H1 (cell line): ENCODE results near the gene ATP7B. TPM values are rescaled to one million over a fixed set of nuclear protein-coding genes. Genes with fewer than 3 reads are reported as not detected.

Source experiments
- CTCF ChIA-PET: fragments of 300-600 bp; sonication (Branson Sonifier 250); formaldehyde crosslinking; loops from one replicate; lab custom pipeline; 2021; ENCODE audit not compliant: partially characterized antibody; lab: Charles Lee
- POLR2A ChIA-PET: fragments of 300-600 bp; sonication (Branson Sonifier 250); formaldehyde crosslinking; loops from one replicate; lab custom pipeline; 2021; ENCODE audit warnings: inconsistent platforms; ENCODE audit not compliant: partially characterized antibody; lab: Charles Lee
- DNase-seq, 2 experiments: peaks; one replicate each; pipeline versions ENCODE4 v3.0.0 to v3.0.0-alpha.2; 2010 to 2022; ENCODE audit warnings: low spot score in 2 of 2, low read depth in 1 of 2, mixed read lengths in 1 of 2
- FAIRE-seq: peaks from 2 replicates; lab custom pipeline; 2011; peaks lifted over from hg19 to GRCh38; lab: Jason Lieb, UNC
- H2AFZ ChIP-seq: 2 replicates; pipeline ENCODE4 v1.8.1; 2012; ENCODE audit warnings: low read length, inconsistent platforms
- H2AK5ac ChIP-seq: 2 replicates; pipeline ENCODE4 v1.6.1; 2013; ENCODE audit warnings: low read depth, low read length
- H2BK120ac ChIP-seq: replicated peaks from 2 replicates; pipeline ENCODE3; 2013; ENCODE audit warnings: low read depth, low read length, inconsistent platforms
- H2BK12ac ChIP-seq: 2 replicates; pipeline ENCODE4 v1.6.1; 2013; ENCODE audit warnings: low read depth, low read length
- H2BK15ac ChIP-seq: 2 replicates; pipeline ENCODE4 v1.6.1; 2013; ENCODE audit warnings: low read length
- H2BK20ac ChIP-seq: 2 replicates; pipeline ENCODE4 v1.6.1; 2013; ENCODE audit warnings: low read length
- H2BK5ac ChIP-seq: 2 replicates; pipeline ENCODE4 v1.6.1; 2013; ENCODE audit warnings: low read depth, low read length
- H3K14ac ChIP-seq: 2 replicates; pipeline ENCODE4 v1.6.1; 2013; ENCODE audit warnings: inconsistent platforms; ENCODE audit not compliant: insufficient read length
- H3K18ac ChIP-seq: 2 replicates; pipeline ENCODE4 v1.6.1; 2013; ENCODE audit warnings: low read length; ENCODE audit errors: extremely low read depth
- H3K23ac ChIP-seq: 2 replicates; pipeline ENCODE4 v1.6.1; 2013; ENCODE audit warnings: inconsistent platforms; ENCODE audit not compliant: insufficient read length
- H3K23me2 ChIP-seq: 2 replicates; pipeline ENCODE4 v1.6.1; 2013; ENCODE audit warnings: low read depth, low read length
- H3K27ac ChIP-seq: 2 replicates; pipeline ENCODE4 v1.6.1; 2011; ENCODE audit warnings: low read depth, low read length, inconsistent platforms
- H3K27me3 ChIP-seq, 4 experiments: replicated peaks in 1 of 4; 1 replicate in 1 of 4; 2 replicates in 3 of 4; pipeline versions ENCODE4 v1.6.1 to v1.8.1; 2011 to 2013; ENCODE audit warnings: low read length in 3 of 4, mild to moderate bottlenecking in 3 of 4, inconsistent platforms in 2 of 4, mixed read lengths in 2 of 4, moderate library complexity in 1 of 4; ENCODE audit not compliant: control insufficient read depth in 3 of 4, insufficient read depth in 3 of 4; ENCODE audit errors: extremely low read depth in 1 of 4
- H3K36me3 ChIP-seq, 4 experiments: 2 replicates each; pipeline versions ENCODE4 v1.6.1 to v1.8.1; 2011 to 2013; ENCODE audit warnings: mild to moderate bottlenecking in 4 of 4, low read length in 3 of 4, moderate library complexity in 2 of 4, control low read depth in 1 of 4, inconsistent platforms in 1 of 4; ENCODE audit not compliant: insufficient read depth in 4 of 4, control insufficient read depth in 2 of 4
- H3K4ac ChIP-seq: replicated peaks from 2 replicates; pipeline ENCODE3; 2013; ENCODE audit warnings: low read length, low read depth, mixed read lengths, inconsistent platforms; ENCODE audit not compliant: insufficient read length
- H3K4me1 ChIP-seq, 4 experiments: replicated peaks in 1 of 4; 1 replicate in 1 of 4; 2 replicates in 3 of 4; pipeline versions ENCODE4 v1.6.1 to v1.8.1; 2011 to 2013; ENCODE audit warnings: low read length in 3 of 4, inconsistent platforms in 2 of 4, mixed read lengths in 1 of 4; ENCODE audit not compliant: insufficient read depth in 4 of 4, control insufficient read depth in 3 of 4
- H3K4me2 ChIP-seq, 2 experiments: 2 replicates each; pipeline versions ENCODE4 v1.6.1 to v1.8.1; 2011 to 2013; ENCODE audit warnings: low read depth in 2 of 2, low read length in 2 of 2, control low read depth in 1 of 2, inconsistent platforms in 1 of 2, mild to moderate bottlenecking in 1 of 2; ENCODE audit not compliant: insufficient read depth in 1 of 2
- H3K4me3 ChIP-seq, 4 experiments: fragments of 200-600, 300-600 bp in 1 of 4; sonication (generic), shearing (Covaris generic), sonication (Bioruptor Twin) in 1 of 4; 2 replicates each; pipeline versions ENCODE4 v1.5.1 to v1.8.1; 2011 to 2016; ENCODE audit warnings: low read length in 4 of 4, low read depth in 3 of 4, control low read depth in 2 of 4, inconsistent platforms in 2 of 4, mild to moderate bottlenecking in 2 of 4, mixed read lengths in 1 of 4, moderate library complexity in 1 of 4; ENCODE audit not compliant: insufficient read depth in 2 of 4; ENCODE audit errors: extremely low read depth in 1 of 4
- H3K56ac ChIP-seq: replicated peaks from 2 replicates; pipeline ENCODE3; 2013; ENCODE audit warnings: low read depth, mild to moderate bottlenecking, mixed read lengths, low read length, inconsistent platforms; ENCODE audit not compliant: insufficient read length
- H3K79me1 ChIP-seq: 2 replicates; pipeline ENCODE4 v1.6.1; 2013; ENCODE audit warnings: low read depth, low read length, control low read depth
- H3K79me2 ChIP-seq, 2 experiments: 2 replicates each; pipeline versions ENCODE4 v1.6.1 to v1.8.1; 2012 to 2013; ENCODE audit warnings: low read length in 2 of 2, mild to moderate bottlenecking in 2 of 2, inconsistent platforms in 1 of 2; ENCODE audit not compliant: insufficient read depth in 2 of 2, control insufficient read depth in 1 of 2
- H3K9ac ChIP-seq, 4 experiments: replicated peaks in 1 of 4; 1 replicate in 1 of 4; 2 replicates in 3 of 4; pipeline versions ENCODE4 v1.6.1 to v1.8.1; 2011 to 2013; ENCODE audit warnings: low read depth in 3 of 4, low read length in 3 of 4, control low read depth in 2 of 4, mild to moderate bottlenecking in 2 of 4, moderate library complexity in 2 of 4, inconsistent platforms in 1 of 4; ENCODE audit errors: extremely low read depth in 1 of 4
- H3K9me3 ChIP-seq, 2 experiments: 2 replicates each; pipeline versions ENCODE4 v1.6.1 to v1.8.1; 2012 to 2013; ENCODE audit warnings: mild to moderate bottlenecking in 2 of 2, moderate library complexity in 2 of 2, control low read depth in 1 of 2, inconsistent platforms in 1 of 2, low read depth in 1 of 2, low read length in 1 of 2, mixed read lengths in 1 of 2; ENCODE audit not compliant: insufficient read depth in 2 of 2
- H4K20me1 ChIP-seq, 2 experiments: replicated peaks in 1 of 2; 2 replicates each; pipeline versions ENCODE3 to v1.8.1; 2011 to 2013; ENCODE audit warnings: inconsistent platforms in 2 of 2, low read length in 2 of 2, mild to moderate bottlenecking in 1 of 2; ENCODE audit not compliant: insufficient read depth in 2 of 2, control insufficient read depth in 1 of 2
- H4K5ac ChIP-seq: 2 replicates; pipeline ENCODE4 v1.6.1; 2013; ENCODE audit warnings: low read length, low read depth, mixed read lengths, inconsistent platforms; ENCODE audit not compliant: insufficient read length
- H4K8ac ChIP-seq: 2 replicates; pipeline ENCODE4 v1.8.0; 2013; ENCODE audit warnings: mild to moderate bottlenecking, moderate library complexity, low read length, inconsistent platforms; ENCODE audit not compliant: insufficient read depth; ENCODE audit errors: extremely low read depth
- H4K91ac ChIP-seq: replicated peaks from 2 replicates; pipeline ENCODE3; 2013; ENCODE audit warnings: low read length, mixed read lengths, inconsistent platforms; ENCODE audit not compliant: insufficient read length
- CBX5 ChIP-seq: fragments of 300-800, 300-1000 bp; sonication (generic); IDR thresholded peaks from 2 replicates; pipeline ENCODE4 v1.7.1; 2016; ENCODE audit warnings: antibody characterized with exemption, low read length, low read depth
- WGBS, 2 experiments: shearing (Covaris generic) in 1 of 2; methylation state at CpG; one replicate each; pipeline versions ENCODE4 v1.1.6 to v1.1.7; 2013 to 2015; ENCODE audit warnings: low lambda C conversion rate in 2 of 2, mixed read lengths in 2 of 2, inconsistent platforms in 1 of 2, low coverage in 1 of 2, missing lambda C conversion rate in 1 of 2; ENCODE audit not compliant: insufficient replicate concordance in 2 of 2, insufficient coverage in 1 of 2, insufficient read length in 1 of 2; ENCODE audit errors: extremely low coverage in 1 of 2, missing lambda C conversion rate in 1 of 2; 5-methylcytosine and 5-hydroxymethylcytosine counted together
- polyA plus RNA-seq, 7 experiments: library from polyadenylated mRNA; depleted of rRNA in 3 of 7; stranded (reverse) in 5 of 7; unstranded in 2 of 7; fragments of >200 nt in 5 of 7; fragments of 200-250 nt in 2 of 7; gene quantifications; 1 replicate in 5 of 7; 2 replicates in 1 of 7; 4 replicates in 1 of 7; pipeline versions ENCODE4 v1.2.1 to v1.2.3, GENCODE V29; 2011 to 2013; ENCODE audit warnings: missing spikeins in 2 of 7, mixed read lengths in 2 of 7
- total RNA-seq: library from RNA; stranded (reverse); fragmentation: NEBNext Ultra II Directional; extraction: Animal tissue kit (Norgen Biotek cat#: 25700); gene quantifications from 2 replicates; pipeline ENCODE4 v1.2.1, GENCODE V29; 2021

Gene ATP7B
- total and polyA plus RNA-seq, 2 of the 8 experiments (the other 6 are each of a cell fraction or from before 2014, with no cell fraction given) = 4.1 to 9.2 TPM

DNA sequence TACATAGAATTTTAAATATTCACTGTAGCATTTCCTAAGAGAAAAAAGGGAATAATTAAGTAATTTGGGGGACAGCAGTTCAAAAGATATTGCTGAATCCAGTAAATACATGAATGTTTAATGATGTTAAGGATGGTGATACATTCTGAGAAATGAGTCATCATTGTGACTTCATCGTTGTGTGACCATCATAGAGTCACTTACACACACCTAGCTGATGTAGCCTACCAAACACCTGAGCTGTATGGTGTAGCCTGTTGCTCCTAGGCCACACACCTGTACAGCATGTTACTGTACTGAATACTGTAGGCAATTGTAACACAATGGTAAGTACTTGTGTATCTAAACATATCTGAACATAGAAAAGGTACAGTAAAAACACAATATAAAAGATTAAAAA, 34.8 kb downstream of the ATP7B start:
- no peak overlapping the region for H4K5ac ChIP-seq
- WGBS, 2 experiments = 77% methylated on average over 1 of the region's 1 CpG; no CpG with 5 or more reads in 1 of the 2 experiments
- H2BK20ac ChIP-seq = no peak overlapping the region
- no peak overlapping the region for H3K14ac ChIP-seq
- no peaks in the 10 kb centered on the region for H3K27me3 ChIP-seq
- FAIRE-seq = no peak
- no peak overlapping the region for H2BK15ac ChIP-seq
- no peak overlapping the region for H3K23ac ChIP-seq
- H3K18ac ChIP-seq = no peak overlapping the region
- no peak for TF ChIP-seq CBX5
- H3K4ac ChIP-seq = no peak overlapping the region
- H3K4me3 ChIP-seq = no peak overlapping the region
- H3K79me1 ChIP-seq = no peaks in the 10 kb centered on the region; the same call in 1 of the 2 replicates
- no peak overlapping the region for H2BK5ac ChIP-seq
- no peak overlapping the region for H4K8ac ChIP-seq
- no peaks in the 10 kb centered on the region for H3K23me2 ChIP-seq
- no peak for DNase-seq
- no peak overlapping the region for H3K56ac ChIP-seq
- H3K4me1 ChIP-seq = peaks cover 0 to 4% (median 2%) of the 10 kb centered on the region in 4 experiments; a peak in 4 of 7 replicates
- no peak overlapping the region for H3K4me2 ChIP-seq
- H3K79me2 ChIP-seq = no peaks in the 10 kb centered on the region
- no peak overlapping the region for H4K91ac ChIP-seq
- H3K27ac ChIP-seq = no peak overlapping the region
- no peaks in the 10 kb centered on the region for H4K20me1 ChIP-seq
- H2BK12ac ChIP-seq = no peak overlapping the region
- H2BK120ac ChIP-seq = no peak overlapping the region
- no peaks in the 10 kb centered on the region for H3K36me3 ChIP-seq
- ChIA-PET POLR2A (no interaction called here), CTCF (interaction anchor here (1.1 to 5.6 kb wide), 8 partner anchors 11 to 53 kb away, joined by 3 to 28 read pairs (median 8); no protein-coding TSS in a partner anchor)
- no peaks in the 10 kb centered on the region for H3K9me3 ChIP-seq
- no peak overlapping the region for H3K9ac ChIP-seq
- no peak overlapping the region for H2AFZ ChIP-seq
- no peak overlapping the region for H2AK5ac ChIP-seq
